NCI-H1436 treated with DMSO at 0.1 percent for 48 hours (cell line): ENCODE results near the gene THSD7A.

Experiments used
- DNase-seq: peaks from one replicate; lab custom pipeline; 2025; lab: John Stamatoyannopoulos, UW

The THSD7A gene

DNA sequence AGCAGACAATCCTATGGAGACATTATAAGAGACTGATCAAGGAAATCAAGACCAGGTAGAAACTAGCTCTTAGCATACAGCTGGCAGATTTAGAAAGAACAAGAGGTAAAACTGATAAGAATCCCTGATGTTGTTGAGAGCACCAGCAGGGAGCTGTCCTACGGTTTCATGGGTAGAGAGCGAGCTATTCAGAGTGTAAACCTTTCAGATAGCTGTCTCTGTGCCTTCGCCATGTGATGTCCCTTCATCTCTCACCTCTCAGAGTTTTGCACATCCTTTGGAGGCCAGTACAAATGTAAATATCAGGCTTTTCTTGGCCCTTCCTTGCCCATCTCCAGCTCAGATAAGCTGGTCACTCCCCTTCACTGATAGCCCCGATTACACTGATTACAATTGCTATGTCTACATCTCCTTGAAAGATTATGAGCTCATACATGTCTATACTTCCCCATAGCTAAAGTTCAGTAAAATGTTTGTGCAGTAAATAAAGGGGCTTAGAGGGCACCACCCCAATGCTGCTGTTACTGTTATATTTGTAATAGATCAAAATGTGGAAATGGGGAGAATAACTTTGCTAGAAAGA lies 21.9 kb downstream of the THSD7A start:
- DNase-seq = no peak

DNA sequence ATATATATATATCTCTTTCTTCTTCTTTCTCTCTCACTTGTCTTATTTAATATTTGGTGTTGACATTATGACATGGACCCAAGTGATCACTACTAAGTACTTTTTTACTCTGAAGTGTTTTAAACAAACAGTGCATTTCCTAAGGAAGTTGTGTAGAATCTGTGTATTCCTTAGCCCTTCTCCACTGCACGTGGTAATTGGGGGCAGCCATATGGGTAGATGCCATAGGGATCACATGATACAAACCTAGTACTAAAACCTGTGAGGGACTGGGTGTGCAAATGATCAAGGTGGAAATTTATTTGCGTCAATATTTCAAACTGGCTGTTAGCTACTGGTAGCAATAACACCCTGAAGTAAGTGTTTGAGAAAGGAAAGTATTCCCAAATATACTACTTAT lies 25.0 kb downstream of the THSD7A start:
- no peak for DNase-seq

DNA sequence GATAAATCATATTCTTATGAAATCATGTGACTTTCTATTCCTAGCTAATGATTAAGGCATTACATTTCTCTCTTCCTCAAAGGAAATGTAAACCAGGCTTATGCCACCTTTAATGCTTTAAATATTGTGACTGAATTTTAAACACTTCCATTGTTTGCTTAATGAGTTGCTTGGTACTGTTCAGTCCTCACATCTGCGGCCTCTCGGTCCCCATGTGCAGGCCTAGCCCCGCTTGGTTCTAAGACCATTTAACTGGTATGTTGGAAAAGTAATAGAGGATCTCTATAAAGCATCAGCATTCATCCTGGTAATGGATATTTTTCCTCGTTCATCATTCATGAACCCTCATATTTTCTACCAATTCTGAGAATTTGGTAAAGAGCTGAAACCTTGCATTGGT lies 27.4 kb downstream of the THSD7A start:
- no peak for DNase-seq

DNA sequence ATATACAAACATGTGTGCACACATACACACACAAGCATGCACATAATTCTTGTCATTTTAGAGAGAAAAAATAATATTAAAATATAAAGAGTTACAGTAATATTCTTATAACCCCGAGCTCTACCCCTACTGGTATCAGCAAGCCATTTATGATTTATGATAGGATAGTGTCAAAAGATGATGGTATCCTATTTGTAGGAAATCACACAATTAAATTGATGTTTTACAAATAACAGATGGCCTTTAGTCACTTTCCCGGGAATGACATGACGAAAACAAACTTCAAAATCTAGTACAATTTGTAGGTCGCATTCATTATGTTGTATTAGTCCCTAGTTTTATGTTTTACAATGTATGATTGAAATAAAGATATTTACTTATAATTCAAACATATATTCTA lies 36.8 kb downstream of the THSD7A start:
- no peak for DNase-seq

DNA sequence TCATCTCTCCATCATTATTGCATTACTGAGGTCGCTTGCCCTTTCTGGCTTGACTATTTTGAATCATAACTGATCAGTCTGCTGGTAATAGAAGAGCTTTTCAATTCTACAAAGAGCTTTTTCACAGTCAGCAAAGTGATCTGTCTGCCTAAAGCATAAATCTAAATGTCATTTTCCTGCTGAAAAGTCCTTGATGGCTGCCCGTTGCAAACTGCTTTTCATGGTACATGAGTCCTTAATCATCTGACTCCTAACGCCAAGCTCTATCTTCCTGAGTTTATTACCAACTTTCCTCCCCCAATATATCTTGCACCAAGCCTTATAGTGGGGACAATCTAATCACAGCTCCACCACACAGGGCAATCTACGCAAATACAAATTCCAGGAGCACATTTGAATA lies 39.8 kb downstream of the THSD7A start:
- DNase-seq = no peak

DNA sequence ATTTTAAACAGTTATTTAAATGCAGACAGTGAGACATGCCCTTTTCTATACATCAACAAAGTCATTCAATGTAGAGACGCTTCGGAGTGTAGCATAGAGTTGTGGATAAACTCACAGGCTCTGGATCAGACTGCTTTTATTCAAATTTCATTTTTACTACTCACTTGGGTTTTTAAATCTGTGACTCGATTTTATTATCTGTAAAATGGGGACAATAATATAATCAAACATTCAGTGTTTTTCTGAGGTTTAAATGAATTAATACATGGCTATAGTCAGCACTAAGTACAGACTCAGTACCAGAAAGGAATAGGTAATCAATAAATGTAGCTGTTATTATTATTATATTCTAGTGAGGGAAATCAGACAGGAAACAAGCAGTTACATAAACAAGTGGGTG lies 43.4 kb downstream of the THSD7A start:
- DNase-seq = no peak

DNA sequence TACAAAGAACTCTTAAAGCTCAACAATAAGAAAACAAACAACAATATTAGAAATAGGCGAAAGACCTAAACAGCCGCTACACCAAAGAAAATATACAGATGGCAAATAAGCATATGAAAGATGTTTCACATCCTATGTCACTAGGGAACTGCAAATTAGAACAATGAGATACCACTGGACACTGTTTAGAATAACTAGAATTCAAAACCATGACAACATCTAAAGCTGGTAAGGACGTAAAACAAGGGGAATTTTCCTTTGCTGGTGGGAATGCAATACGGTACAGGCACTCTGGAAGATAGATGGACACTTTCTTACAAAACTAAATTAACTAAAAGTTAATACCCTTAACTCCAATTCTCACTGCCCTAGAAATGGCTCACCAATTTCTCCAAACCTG lies 44.5 kb downstream of the THSD7A start:
- DNase-seq = no peak

DNA sequence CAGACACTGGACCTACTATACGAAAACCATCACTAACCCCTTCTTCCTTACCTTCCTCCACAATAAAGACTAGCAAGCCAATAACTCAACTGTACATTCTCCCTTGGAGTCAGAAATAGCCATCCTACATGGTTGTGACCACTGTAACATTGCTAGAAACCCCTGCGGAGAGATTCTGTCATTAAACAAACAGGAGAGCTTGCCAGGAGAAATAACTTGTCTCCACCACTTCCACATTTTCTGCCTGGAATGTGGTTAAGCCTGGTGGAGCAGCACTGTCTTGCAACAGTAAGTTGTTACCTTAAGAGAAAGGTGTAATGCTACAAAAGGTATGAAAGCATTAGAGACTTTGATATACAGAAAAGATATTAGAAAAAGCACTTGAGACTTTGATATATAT lies 45.8 kb downstream of the THSD7A start:
- no peak for DNase-seq

DNA sequence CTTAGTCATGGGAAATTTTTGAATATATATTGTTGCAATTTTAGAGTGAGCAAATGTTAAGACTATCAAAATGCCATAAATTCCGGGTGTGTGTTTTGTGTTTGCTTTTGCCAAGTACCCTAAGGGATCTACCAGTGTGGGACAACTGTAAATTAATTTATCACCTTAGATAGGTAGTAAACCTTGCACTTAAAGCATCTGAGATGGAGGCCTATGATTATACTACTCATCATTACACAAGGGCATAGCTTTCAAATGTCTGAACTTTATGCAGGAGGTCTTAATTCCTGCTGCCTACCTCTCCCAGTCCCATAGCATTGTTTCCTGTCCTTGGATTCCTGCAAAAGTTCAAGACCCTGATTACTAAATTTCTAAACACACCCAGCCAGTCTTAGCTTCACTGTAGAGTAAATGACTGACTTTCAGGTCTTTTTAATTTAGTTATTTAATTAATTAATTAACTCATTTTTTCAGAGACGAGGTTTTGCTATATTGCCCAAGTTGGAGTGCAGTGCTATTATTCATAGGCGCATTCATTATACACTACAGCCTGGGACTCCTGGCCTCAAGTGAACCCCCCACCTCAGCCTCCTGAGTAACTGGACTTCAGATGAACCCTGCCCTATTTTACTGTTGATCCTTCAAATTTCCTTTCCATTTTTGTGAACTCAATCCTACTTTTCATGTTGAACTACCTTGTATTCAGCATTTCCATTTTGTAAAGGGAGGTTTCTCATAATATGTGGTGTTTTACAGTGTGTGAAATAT lies 47.0 kb downstream of the THSD7A start:
- DNase-seq = no peak

DNA sequence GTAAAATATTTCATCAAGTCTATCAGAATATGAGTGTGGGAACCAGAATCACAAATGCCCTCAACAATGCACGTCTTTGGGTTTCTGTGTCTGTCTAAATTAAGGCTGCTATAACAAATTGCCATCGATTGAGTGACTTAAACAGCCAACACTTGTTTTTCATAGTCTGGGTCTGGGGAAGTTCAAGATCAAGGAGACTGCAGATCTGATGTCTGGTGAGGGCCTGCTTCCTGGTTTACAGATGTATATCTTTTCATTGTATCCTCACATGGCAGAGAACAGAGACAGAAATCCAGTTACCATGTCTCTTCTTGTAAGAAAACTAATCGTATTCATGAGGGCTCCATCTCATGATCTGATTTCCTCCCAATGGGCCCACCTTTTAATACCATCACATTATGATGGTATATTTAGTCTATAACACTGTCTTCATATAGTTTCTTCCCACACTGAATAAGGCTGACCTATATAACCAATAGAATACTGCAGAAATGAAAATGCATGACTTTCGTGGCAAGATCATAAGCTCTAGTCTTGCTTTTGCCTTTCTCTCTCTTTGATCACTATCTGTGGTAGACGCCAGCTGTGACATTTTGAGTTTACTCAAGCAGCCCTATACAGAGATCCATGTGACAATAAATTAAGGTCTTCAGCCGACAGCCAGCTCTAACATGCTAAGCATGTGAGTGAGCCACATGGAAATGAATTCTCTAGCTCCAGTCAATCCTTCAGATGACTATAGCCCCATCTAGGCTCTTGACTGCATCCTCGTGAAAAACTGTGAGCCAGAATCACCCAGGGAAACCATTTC lies 51.9 kb downstream of the THSD7A start:
- no peak for DNase-seq

DNA sequence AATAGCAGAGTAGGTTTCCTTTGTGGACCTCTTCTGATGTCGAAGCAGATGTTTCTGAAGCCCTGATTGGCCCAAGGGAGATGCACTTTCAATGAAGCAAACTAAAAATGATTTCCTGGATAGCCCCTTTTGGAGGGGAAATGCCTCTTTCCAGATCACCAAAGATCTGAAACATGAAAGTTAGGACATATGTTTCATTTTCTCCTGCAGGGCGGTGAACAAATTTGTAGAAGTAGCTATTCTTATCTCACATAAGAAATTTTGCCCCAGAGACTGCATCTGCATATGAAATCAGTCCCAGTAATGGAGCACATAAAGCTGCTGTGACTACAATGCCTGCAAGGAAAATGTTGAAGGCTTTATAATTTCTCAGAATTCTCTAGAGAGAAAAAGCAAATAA lies 56.0 kb downstream of the THSD7A start:
- DNase-seq = peak; percentile 79

DNA sequence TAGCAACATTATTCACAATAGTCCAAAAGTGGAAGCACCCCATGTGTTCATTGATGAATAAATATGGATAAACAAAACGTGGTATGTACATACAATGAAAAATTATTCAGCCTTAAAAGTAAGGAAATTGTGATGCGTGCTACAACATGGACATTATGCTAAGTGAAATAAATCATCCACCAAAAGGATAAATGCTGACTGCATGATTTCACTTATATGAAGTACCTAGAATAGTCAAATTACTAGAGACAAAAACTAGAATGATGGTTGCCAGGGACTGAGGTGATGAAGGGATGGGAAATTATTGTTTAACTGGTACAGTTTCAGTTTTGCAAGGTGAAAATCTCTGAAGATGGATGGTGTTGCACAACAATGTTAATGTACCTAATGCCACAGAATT lies 56.6 kb downstream of the THSD7A start:
- DNase-seq = peak; percentile 71

DNA sequence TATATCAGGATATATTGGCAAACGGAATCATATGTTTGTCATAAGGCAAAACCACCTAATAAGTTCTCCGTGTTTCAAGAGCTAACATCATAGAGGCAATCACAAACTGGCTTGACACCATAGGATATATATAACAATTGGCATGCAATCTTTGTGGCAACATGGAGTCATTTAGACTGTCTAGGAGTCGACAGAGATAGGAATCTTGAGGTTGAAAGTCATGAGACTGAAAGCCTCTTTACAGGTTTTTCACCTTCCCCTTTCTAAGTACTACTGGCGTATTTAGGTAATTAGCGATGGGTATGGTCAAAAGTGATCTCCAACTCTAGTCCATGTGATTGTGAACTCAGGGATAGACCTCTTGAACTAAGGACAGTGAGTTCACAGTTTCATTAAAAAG lies 63.7 kb downstream of the THSD7A start:
- no peak for DNase-seq

DNA sequence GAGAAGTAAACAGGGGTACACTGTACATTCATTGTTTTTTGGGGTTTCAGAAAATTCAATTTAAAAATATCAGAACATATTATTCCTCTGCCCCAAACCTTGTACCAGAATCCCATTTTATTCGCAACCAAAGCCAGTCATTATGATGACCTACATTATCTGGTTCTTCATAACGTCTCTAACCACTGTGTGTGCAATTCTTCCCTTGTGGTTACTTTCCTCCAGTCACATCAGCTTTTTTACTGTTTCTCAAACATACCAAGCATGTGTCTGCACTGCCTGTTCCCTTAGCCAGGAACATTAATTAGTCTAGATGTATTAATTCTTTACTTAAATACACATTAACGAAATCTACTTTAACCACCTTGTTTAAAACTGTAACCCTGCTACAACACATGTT lies 64.8 kb downstream of the THSD7A start:
- DNase-seq = no peak

DNA sequence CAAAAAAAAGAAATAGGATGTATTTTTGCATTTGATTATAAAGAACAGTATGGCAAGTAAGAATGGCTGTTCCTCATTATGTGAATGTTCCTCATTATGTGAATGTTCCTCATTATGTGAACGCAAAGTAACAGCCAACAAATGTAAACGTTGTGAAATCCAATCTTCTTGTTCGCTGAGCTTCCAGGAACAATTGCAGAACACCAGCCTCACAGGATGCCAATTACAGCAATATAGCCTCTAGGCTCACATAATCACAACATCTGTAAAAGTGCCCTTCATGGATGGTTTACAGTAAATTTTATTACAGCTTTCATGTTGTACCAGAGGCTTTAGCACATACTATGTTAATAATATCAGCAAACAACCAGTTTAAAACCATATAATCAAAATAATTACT lies 71.6 kb downstream of the THSD7A start:
- peak; percentile 96 for DNase-seq

DNA sequence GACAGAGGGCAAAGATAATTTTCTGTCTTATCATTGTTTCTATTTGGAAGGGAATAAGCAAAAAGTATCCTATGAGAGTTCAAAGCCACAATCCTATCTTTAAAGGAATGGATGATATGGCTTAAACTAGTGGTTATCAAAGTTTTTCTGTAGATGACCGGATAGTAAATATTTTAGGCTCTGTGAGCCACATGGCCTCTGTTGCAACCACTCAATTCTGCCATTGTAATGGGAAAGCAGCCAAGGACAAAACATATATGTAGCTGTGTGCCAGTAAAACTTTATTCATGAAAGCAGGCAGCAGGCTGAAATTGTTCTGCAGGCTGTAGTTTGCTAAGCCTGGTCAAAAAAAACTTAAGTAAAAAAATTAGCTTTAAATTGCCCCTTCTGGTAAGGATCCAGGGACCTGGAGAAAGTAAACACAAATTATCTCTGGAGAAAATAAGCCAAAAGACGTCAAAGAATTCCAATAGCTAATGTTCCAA lies 73.3 kb downstream of the THSD7A start:
- no peak for DNase-seq

DNA sequence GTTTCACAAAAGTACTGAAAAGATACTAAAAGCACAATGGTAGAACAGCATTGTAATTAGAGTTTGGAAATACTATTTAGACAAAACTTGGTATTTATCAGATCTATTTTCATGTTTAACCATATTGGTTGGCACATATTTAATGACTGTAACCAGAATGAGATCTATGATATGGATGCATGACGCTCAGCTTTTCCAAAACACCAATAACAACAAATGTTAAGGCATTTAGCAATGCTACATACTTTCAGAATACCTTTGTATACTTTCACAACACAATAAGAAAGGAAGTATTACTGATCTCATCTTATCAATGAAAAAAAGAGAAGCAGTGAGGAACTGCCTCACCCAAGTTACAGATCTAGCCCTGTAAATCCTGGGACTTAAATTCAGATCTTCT lies 74.8 kb downstream of the THSD7A start:
- DNase-seq = no peak

DNA sequence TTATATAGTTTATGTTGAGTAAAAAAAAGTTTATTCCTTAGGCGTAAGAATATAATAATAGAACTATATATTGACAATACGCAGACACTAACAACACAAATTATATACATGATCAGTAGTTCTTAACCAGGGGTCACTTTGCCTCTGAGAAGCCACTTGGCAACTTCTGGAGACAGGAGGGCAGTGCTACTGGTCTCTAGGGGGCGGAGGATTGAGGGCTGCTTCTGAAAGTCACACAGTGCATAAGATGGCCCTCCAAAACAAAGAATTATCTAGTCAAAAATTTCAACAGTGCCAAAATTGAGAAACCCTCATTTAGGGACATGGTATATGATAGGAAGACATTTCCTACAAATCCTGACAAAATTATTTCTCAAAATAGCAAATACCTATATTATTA lies 77.1 kb downstream of the THSD7A start:
- no peak for DNase-seq

DNA sequence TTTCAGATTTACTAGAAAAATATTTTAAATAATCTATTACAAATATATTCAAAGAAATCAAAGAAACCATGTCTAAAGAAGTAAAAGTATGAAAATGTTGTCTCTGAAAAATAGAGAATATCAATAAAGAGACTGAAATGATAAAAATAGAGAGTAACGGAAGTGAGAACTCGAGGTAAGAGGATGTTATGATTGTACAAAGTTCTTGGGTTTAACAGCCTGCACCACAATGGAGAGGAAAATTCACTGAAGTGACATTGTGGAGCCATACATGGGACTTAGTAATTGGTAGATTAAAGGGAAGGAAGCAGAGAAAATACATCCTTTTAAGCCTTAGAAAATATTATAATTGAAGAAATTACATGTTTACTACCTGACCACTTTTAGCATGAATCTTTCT lies 77.9 kb downstream of the THSD7A start:
- no peak for DNase-seq

DNA sequence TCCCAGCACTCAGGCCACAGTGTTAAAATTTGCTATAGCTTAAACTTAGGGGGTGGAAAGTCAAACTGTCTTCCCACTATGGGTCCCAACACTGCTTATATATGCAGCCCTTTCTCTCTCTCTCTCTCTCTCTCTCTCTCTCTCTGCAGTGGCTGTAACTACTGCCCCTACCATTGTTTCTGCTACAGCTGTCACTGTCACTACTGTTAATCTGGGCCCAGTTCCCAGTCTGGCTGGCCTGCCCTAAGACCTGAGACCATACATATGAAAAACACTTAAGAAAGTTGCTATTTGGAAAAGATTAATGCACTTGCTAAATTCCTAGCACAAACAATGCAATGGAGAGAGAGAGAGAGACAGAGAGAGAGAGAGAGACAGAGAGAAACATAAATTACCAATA lies 78.6 kb downstream of the THSD7A start:
- no peak for DNase-seq

DNA sequence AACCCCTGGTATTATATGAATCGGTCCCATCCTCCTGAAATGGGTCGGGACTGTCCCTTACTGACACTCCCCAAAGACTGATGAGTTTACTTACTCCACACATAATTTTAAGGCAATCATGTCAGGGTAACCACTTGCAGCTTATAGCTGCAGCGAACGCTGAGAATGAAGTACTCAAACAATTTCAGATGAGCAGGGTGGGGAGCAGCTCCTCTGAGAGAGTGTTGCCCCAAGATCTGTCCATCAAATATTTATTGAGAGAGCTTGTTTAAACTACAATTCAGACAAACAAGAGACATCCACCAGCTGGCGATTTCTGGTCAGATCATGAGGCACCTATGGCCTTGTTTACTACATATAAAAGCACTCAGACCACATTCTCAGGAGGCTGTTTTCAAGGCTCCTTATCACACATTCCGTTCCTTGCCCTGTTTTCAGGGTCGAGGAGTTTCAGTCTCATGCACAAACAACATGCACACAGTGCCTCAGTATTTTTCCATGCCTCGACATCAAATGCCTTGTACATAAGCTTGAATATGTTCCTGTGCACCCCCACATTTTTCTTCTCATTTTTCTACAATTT lies 80.1 kb downstream of the THSD7A start:
- DNase-seq = no peak

DNA sequence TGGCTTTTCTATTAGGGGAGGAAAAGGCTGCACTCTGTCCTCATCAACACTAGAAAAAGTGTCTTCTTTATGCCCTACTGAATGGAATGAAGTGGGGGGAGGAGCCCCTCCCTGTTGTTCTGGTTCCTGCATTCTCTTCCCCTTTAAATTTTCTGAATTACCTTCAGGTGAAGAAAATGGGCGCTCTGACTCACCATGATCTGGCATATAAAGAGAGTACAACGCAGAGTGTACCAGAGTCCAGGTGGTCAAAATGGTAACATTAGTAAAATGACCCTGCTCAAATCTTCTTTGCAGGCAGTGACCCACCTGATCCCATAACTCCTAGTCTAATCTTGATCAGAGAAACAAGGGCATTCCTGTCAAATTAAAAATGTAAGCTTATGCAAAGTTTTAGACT lies 80.7 kb downstream of the THSD7A start:
- DNase-seq = no peak

DNA sequence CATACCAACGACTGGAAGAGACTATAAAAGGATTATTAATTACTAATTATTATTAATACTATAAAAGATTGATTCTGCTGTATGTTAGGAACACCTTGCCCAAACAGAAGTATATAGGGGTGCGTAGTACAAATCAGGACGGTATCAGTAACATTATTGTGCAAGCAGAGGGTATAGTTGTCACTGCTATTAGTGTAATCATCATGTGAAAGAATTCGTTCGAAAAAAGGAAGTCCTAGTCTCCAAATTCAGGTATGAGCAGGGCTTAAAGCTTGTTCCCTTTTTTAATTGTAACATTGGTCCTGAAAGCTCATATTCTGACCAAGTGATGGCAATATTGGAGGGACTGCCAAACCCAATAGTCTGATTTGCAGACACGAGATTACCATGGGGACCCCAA lies 81.8 kb downstream of the THSD7A start:
- no peak for DNase-seq
